Measurements from ENCODE around the gene CDC42BPG. TPM values are rescaled to one million over a fixed set of nuclear protein-coding genes. Genes with fewer than 3 reads are reported as not detected.

Gene CDC42BPG, protein sequence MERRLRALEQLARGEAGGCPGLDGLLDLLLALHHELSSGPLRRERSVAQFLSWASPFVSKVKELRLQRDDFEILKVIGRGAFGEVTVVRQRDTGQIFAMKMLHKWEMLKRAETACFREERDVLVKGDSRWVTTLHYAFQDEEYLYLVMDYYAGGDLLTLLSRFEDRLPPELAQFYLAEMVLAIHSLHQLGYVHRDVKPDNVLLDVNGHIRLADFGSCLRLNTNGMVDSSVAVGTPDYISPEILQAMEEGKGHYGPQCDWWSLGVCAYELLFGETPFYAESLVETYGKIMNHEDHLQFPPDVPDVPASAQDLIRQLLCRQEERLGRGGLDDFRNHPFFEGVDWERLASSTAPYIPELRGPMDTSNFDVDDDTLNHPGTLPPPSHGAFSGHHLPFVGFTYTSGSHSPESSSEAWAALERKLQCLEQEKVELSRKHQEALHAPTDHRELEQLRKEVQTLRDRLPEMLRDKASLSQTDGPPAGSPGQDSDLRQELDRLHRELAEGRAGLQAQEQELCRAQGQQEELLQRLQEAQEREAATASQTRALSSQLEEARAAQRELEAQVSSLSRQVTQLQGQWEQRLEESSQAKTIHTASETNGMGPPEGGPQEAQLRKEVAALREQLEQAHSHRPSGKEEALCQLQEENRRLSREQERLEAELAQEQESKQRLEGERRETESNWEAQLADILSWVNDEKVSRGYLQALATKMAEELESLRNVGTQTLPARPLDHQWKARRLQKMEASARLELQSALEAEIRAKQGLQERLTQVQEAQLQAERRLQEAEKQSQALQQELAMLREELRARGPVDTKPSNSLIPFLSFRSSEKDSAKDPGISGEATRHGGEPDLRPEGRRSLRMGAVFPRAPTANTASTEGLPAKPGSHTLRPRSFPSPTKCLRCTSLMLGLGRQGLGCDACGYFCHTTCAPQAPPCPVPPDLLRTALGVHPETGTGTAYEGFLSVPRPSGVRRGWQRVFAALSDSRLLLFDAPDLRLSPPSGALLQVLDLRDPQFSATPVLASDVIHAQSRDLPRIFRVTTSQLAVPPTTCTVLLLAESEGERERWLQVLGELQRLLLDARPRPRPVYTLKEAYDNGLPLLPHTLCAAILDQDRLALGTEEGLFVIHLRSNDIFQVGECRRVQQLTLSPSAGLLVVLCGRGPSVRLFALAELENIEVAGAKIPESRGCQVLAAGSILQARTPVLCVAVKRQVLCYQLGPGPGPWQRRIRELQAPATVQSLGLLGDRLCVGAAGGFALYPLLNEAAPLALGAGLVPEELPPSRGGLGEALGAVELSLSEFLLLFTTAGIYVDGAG (N-terminal part only)
- 4.1 TPM for total RNA-seq (2021; ENCODE audit: unreplicated experiment)
- 3.1 TPM for polyA plus RNA-seq (2012; ENCODE audit: insufficient read length)
- Bru-seq, nascent RNA = percentile 39 among the genes with signal in this experiment
- BruChase-seq, experiment 1, labeled RNA remaining after a 2-hour chase = percentile 44 among the genes with signal in this experiment
- BruChase-seq, experiment 2, labeled RNA remaining after a 6-hour chase = percentile 45 among the genes with signal in this experiment
- long read RNA-seq, partial matches to known transcripts = 5 of 10 reads
- long read RNA-seq, other reads (novel, unspliced or antisense) = 5 of 10 reads

DNA sequence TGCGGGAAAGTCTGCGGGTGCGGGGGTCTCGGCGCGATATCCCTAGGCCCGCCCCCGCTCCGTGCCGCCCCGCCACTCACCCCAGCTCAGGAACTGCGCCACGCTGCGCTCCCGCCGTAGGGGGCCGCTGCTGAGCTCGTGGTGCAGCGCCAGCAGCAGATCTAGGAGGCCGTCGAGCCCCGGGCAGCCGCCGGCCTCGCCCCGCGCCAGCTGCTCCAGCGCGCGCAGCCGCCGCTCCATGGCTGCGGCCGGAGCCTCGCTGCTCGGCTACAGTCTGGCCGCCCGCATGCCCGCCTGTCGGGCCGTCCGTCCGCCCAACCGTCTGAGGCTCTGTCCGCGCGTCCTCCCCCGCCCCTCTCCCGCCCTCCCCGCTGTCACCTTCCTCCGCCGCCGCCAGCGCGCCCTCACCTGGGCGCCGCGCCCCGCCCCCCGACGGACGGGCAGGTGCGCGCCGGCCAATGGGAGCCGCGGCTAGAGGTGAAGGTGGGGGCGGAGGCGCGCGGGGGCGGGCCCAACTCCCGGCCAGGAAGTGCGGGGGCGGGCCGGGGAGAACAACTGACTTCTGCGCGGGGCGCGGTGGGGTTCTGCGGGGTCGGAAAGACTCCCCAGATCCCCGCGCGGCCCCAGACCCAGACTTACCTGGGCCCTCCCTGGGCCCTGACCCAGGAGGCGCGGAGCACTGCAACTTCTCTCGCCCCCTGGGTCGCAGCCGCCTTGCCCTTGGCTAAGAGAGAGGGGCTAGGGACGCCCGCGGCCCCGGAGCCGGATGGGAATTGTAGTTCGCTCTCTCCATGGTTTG is at the start of gene CDC42BPG:
CDC42BPG (minus strand) TSS at position 324 of the 799 bp plus-strand sequence; CDS start at position 240, 84 bp downstream.
- ChIA-PET CTCF (interaction anchor here (0.6 to 1.3 kb wide), 6 partner anchors 8 to 153 kb away, joined by 3 to 6 read pairs (median 3); partner anchors contain the start of gene BATF2), POLR2A (interaction anchor here (0.6 kb wide), 1 partner anchor 73 kb away, joined by 6 read pairs; no protein-coding TSS in a partner anchor)
- DNase-seq (ENCODE audit: low read depth, low spot score) (no peak), ATAC-seq (peak; percentile 60)
- no peaks in the 10 kb centered on the region for H3K9me3 ChIP-seq (ENCODE audit: control insufficient read depth, insufficient read depth, low read depth, low read length)
- intact Hi-C loops (cut with micrococcal nuclease; ENCODE audit: unreplicated experiment) (loop anchor here (5.0 to 10.0 kb wide), 3 partner anchors 153 to 270 kb away; partner anchors contain the start of genes BATF2, SNX15, TM7SF2 and ZNHIT2), in situ Hi-C loops (cut with HindIII; ENCODE audit: low pct_unique_long_range_greater_than_20kb, low sequenced_read_pairs) (no loop called here)
- H3K4me3 ChIP-seq (ENCODE audit: low read depth in 2 of 2, low read length in 2 of 2) = peak within 1 kb of the TSS; percentile 42 to 50
- no peaks in the 10 kb centered on the region; the same call in 1 of the 2 replicates for H3K36me3 ChIP-seq (ENCODE audit: control insufficient read depth, insufficient read depth, low read length)
- peaks cover 43% of the 10 kb centered on the region for H3K4me1 ChIP-seq (ENCODE audit: control insufficient read depth, insufficient read depth, low read length)
- H3K27me3 ChIP-seq (ENCODE audit: control insufficient read depth, insufficient read depth, low read length) = no peaks in the 10 kb centered on the region
- no TSS peak for BruUV-seq (replicated peaks)
- peak within 1 kb of the TSS; percentile 37; the same call in 1 of the 2 replicates for H3K27ac ChIP-seq (ENCODE audit: low read length)
- no peak for TF ChIP-seq TCF7L2 (IDR thresholded peaks at IDR 0.05; ENCODE audit: low read depth, low read length)
- TF ChIP-seq, protein P1, sequence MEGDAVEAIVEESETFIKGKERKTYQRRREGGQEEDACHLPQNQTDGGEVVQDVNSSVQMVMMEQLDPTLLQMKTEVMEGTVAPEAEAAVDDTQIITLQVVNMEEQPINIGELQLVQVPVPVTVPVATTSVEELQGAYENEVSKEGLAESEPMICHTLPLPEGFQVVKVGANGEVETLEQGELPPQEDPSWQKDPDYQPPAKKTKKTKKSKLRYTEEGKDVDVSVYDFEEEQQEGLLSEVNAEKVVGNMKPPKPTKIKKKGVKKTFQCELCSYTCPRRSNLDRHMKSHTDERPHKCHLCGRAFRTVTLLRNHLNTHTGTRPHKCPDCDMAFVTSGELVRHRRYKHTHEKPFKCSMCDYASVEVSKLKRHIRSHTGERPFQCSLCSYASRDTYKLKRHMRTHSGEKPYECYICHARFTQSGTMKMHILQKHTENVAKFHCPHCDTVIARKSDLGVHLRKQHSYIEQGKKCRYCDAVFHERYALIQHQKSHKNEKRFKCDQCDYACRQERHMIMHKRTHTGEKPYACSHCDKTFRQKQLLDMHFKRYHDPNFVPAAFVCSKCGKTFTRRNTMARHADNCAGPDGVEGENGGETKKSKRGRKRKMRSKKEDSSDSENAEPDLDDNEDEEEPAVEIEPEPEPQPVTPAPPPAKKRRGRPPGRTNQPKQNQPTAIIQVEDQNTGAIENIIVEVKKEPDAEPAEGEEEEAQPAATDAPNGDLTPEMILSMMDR (IDR thresholded peaks at IDR 0.05) = peak; percentile 93
- no peak for TF ChIP-seq REST (IDR thresholded peaks at IDR 0.05; ENCODE audit: insufficient read depth in 1 of 2, low read depth in 2 of 2, low read length in 1 of 2)
- TF ChIP-seq SIN3A (IDR thresholded peaks at IDR 0.05; ENCODE audit: borderline replicate concordance, insufficient read depth, low read depth, low read length) = peak; percentile 29; the same call in 1 of the 2 replicates
- no peak for TF ChIP-seq POLR2AphosphoS5 (IDR thresholded peaks at IDR 0.05; ENCODE audit: low read depth, low read length)
